SK-N-DZ (cell line): Measurements from ENCODE around the gene RNF17.
"Not testable (repeated sequence)": the region's sequence is repeated elsewhere in the genome, so short reads cannot be mapped to it uniquely, and the experiment has no call there.

Source experiments
- DNase-seq: peaks from one replicate; pipeline ENCODE4 v3.0.0-alpha.2; 2015; ENCODE audit warnings: low spot score

RNF17 gene

DNA sequence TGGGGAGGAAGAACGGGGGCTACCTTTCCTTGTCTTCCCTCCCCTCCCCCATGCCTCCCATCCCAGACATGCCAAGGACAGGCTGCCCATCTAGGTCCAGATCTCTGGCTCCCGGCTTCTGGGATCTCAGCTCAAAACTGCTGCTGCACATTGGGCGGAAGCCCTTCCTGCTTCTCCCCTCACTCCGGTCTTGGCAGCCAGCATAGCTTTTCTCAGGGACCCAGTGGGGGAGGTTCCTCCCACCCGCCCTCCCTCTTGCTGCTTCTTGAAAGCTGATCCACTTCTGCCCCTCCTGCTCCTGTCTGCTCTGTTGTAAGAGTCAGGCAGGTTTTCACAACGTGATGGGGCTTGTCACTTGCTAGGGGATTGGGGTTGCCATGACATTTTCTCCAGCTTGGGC lies 21.7 kb upstream of the RNF17 start:
- DNase-seq, result no peak

DNA sequence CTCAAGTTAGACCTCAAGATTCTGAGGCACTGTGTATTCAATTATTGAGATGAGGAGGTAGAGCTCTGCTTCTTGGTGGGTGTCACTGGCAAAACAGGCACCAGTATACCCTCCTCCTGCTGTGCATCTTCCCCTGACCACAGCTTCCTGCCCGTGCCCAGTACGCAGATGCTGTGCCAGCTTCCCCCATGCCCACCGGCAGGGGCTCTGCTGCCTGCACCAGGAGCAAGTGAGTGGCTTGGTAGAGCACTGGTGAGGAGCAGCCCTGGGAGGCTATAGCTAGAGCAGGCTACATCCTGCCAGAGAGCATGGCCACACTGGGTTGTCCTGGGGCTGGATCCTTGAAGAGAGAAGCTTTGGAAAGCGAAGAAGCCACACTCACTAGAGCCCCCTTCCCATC lies 21.0 kb upstream of the RNF17 start:
- DNase-seq, result no peak

DNA sequence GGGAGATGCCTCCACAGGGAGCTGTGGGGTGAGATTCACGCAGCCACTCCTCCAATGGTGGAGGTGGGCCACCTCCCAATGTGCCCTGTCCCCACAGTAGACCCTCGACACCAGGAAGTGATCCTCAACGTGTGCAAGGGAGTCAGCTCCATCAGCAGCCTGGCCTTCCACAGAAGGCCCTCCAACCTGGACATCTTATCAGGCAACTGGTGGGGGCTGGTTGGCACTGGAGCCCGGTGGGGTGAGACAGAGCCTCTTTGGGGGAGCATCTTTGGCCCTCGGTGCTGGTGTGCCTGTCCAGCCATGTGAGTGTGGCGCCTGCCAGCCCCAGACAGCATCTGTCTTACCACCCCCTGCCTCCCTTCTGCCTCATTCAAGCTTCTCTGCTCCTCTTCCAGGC lies 19.7 kb upstream of the RNF17 start:
- DNase-seq, result no peak

DNA sequence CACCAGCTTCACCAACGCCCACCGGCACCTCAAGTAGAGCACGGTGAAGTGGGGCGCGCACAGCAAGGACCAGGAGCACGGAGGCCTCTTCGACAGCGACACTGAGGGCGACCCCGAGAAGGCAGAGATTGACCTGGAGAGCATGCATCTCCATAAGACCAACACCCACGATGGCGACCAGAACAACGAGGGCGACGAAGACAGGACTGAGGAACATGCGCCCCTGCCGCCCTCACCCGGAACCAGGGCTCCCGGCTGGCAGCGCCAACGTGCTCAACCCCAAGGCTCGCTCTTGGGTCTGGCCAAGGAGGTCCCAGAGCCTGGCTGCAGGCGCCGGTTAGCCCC lies 18.5 kb upstream of the RNF17 start:
- DNase-seq, result no peak

DNA sequence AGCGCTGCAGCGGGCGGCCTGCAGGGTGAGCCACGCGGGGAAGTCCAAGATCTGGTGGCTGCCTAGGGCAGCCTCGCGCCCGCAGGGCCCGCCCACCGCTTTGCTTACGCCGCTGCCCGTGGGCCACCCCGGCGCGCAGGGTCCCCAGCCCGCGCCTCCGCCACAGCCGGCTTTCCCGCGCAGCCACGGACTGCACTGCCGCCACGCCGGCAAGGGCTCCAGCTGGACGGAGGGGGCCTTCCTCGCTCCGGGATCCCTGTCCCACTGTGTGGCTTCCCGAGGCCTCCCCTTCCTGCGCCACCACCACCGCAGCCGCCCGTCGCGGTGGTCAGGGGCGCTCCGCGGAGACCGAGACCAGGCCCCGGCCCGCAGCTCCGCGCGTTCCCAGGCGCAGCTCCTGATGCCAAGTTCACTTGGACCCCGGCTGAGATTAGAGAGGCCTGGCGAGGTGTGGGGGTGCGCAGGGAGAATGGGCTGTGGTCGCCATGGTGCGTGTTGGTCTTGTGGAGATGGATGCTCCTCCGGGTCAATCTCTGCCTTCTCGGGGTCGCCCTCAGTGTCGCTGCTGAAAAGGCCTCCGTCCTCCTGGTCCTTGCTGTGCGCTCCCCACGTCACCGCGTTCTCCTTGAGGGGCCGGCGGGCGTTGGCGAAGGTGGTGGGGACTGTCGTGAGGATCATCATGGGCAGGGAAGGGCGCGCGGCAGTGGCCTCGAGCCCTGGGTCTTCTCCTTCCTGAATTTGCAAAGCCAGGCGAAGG lies 17.9 kb upstream of the RNF17 start:
- no peak for DNase-seq

DNA sequence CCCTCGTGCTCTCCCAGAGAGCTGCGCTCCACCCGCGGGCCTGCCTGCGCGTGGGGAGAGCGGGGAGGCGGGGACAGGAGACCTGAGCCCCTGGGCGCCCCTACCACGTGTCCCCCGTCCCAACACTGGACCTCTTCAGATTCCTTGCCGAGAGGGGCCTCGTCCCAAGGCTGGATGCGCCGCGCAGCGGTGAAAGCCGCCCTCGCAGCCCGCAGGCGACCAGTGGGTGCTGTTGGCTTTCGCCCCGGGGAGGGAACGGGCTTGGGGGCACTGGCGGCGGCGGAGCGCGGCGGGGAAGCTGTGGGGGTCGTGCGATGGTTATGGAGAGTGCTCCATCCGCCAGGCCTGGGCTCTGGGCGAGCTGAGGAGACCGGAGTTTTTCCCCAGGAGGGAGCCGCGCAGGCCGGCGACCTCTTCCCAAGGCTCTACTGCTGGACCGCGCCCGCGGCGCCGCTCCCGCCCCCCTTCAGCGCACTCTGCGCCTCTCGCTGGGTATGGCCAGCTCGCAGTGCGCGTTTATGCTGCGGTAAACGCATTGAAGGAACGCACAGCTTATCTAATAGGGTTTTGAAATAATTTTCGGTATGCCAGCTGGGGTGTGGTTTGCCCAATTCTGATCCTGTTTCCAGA lies 17.2 kb upstream of the RNF17 start:
- DNase-seq, result no peak

DNA sequence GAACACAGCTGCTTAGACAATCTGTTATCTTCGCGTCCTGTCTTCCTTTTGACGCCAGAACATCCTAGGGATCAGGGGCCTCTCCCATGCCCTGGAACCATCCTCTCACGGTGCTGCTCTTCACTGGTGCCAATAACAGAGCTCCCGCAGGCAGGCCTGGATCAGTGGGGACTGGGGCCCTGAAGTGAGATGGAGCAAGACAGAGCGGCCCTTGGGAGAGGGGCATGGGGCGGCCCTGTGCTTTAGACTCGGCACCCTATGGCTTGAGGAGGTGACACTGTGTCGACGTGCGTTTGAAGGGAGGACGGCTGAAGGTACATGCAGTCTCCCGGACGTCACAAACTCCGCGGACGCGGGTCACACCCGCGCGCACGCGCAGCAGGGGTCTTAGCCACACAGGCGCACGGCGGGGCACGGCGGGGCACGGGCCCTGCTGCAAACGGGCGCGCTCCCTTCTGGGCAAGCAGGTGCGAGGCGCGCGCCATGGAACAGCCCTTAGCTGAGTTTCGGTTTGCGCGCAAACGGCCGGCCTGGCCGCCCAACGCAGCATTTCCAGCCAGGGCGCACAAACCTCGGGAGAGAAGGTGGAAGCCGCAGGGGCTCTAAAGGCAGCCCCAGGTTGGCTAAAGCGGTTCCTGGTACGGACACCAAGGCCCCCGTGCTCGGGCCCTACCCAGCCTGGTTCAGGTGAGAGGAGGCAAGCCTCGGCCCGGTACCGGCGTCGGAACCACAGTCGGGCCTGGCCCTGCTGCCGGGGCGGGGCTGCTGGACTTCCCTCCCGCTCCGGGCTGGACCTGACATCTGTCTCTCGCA lies 16.5 kb upstream of the RNF17 start:
- peak; percentile 41 for DNase-seq

DNA sequence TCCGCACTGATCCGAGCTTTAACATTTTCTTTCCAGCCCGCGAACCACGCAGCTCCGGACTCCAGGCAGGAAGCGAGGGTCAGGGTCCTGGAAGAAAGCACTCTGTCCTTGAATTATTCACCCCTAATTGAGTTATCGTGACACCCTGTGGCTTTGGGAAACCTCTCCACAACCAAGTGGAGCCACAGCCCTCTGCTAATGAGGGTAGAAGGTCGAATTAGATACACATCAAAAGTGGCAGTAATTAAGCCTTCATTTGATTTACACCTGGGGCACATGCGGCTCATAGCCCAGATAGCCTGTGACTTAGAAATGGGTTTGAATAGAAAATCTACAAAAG lies 15.9 kb upstream of the RNF17 start:
- DNase-seq, result no peak

DNA sequence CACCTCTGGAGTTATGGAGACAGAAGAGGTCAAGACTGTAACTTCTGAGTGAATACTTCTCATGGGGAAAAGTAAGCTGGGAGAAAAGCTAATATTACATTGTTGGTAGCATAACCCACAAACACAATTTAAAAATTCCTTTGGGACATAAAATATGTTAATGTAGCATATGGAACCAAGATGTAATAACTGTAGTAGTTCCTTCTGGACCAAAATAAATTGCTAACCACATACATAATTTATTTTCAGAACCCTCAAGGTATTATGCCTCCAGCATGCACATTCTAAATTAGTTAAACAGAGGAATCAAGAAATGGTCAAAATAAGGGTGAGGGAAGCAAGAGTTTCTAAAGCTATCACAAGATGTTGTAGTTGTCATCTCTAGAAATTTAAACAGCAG lies 4.8 kb upstream of the RNF17 start:
- no peak for DNase-seq

DNA sequence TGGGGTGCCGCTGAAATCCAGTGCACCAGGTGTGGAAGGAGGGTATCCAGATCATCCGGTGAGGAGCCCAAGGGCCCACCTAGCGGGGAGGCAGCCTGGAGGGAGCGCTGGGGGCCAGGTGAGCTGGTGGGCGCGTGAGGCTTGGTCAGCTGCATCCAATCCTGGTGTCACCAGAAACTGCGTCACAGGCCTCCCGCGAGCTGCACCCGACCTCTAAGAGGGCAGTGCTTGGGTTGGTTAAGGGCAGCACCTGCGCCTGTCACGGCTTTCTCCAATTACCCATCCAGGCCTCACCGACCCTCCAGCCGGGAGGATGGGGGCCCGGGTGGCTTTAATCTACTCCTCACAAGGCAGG lies 284 bp downstream of the RNF17 start:
- no peak for DNase-seq

DNA sequence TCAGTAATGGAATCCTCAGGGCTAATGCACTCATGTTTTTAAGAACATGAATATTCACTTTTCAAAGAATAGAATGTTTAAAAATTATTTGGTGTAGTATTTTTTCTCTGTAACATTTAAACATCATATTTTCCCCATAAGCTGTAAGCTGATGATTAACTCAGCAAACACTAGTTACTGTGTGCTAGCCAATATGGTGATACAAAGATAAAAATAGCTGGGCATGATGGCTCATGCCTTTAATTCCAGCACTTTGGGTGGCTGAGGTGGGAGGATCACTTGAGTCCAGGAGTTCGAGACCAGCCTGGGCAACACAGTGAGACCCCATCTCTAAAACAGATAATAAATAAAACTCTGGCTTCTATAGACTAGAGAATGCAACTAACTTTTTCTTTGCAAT lies 13.2 kb downstream of the RNF17 start:
- no peak for DNase-seq

DNA sequence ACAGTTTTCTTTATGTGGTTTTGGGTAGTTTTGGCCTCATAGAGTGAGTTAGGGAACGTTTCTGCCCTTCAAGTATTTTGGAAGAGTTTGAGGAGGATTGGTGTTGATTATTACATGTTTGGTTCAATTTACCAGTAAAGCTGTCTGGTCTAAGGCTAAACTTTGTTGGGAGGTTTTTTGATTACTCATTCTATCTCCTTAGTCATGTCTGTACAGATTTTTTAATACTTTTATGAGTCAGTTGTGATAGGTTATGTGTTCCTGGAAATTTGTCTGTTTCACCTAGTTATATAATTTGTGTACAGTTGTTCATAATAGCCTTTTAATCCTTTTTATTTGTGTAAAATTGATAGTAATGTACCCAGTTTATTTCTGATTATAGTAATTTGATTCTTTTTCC lies 20.4 kb downstream of the RNF17 start:
- DNase-seq, result no peak

DNA sequence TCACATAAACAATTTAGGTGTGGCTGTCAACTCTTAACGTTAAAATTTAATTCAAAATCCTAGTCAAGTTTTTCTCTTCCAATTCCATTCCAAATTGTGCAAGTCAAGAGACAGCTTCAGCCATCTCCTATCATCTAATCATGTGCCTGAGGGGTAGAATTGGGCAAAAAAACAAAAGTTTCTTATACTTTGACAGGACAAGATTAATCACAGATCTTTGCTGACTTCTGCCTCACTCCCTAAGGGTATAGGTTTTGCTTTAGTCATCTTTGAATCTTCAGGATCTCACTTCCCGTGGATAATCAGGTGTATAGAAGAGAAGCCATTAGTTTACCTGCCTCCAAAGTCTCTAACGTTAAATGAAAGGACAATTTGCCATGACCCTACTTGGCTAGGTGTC lies 24.6 kb downstream of the RNF17 start:
- DNase-seq, result no peak

DNA sequence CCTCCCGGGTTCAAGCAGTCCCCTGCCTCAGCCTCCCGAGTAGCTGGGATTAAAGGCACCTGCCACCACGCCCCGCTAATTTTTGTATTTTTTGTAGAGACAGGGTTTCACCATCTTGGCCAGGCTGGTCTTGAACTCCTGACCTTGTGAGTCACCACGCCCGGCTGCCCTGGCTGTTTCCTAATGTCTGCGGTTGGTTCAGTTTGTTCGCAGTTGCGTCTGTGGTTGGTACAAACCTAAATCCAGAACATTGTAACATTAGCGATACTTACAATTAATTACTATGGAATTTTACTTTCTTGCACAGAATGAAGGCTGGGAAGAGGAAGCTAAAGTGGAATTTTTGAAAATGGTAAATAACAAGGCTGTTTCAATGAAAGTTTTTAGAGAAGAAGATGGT lies 38.1 kb downstream of the RNF17 start:
- DNase-seq, result no peak

DNA sequence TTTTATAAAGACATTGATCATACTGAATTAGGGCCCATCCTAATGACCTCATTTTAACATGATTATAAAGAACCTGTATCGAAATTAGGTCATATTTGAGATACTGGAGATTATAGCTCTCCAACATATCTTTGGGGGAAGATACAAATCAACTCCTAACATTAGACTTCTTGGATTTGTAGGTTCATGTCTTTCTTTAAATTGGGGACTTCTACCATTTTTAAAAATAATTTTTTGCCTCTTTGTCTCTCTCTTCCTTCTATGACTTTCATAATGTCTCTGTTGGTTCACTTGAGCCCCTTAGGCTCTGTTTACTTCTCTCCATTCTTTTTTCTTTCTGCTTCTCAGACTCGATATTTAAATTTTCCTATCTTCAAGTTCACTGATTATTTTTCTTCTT lies 57.2 kb downstream of the RNF17 start:
- DNase-seq, result no peak

DNA sequence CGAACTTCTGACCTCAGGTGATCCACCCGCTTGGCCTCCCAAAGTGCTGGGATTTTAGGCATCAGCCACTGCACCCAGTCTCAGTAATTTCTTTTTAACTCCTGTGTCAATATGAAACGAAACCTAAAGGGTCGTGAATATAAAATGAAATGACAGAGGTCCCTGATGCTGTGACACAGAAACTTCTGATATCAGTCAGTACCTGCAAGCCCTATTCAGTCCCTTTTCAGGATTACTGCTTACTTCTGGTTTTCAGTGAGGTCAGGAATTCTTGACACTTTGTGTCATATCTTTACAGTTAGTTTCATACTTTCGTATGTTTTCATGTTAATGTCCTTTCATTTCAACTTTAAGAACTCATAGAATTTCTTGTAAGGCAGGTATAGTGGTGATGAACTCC lies 58.7 kb downstream of the RNF17 start:
- no peak for DNase-seq

DNA sequence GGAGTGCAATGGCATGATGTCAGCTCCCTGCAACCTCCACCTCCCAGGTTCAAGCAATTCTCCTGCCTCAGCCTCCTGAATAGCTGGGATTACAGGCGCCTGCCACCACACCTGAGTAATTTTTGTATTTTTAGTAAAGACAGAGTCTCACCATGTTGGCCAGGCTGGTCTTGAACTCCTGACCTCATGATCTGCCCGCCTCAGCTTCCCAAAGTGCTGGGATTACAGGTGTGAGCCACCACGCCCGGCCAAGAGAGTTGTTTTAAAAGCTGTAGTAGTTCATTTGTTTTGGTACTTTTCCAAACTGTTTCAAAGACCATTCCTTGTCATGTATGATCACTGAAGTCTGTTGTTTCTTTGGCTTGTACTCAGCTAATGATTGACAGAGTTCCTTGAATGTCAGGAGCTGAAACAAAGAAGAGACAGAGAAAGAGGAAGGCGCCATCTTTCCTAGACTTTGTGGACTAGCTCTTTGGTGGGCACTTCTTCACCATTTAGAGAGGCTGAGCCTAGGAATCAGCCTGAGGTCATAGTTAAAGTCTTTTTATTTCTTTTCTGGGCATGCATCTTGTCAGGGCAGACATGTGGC lies 59.2 kb downstream of the RNF17 start:
- DNase-seq, result not testable (repeated sequence)

DNA sequence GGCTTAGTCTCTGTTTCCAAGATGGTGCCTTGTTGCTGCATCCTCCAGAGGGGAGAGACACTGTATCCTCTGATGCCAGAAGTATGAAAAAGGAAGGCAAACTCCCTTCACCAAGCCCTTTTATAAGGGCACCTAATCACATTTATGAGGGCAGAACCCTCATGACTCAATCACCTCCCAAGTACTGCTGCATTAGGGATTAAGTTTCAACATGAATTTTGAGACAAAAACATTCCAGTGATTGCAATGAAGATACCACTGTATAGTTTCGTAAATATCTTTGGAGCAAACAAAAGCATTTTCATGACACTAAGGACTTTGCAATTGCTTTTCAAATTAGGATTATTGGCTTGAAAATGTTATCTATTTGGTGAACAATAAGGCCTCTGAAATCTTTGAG lies 63.8 kb downstream of the RNF17 start:
- DNase-seq, result no peak

DNA sequence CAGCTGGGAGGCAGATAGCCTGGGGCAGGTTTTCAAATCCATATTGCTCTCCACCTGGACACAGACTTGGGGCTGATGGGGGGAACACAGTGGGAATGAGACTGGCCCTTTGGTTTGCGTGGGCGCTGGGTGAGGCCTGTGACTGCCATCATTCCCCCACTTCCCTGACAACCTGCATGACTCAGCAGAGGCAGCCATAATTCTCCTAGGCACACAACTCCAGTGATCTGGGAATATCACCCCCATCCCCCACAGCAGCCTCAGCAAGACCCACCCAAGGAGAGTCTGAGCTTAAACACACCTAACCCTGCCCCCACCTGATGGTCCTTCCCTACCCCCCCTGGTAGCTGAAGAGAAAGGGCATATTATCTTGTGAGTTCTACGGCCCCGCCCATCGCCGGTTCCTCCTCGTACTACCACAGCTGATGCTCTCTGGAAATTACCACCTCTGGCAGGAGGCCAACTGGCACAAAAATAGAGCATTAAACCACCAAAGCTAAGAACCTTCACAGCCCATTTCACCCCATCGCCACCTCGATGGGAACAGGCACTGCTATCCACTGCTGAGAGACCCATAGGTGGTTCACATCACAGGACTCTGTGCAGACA lies 71.0 kb downstream of the RNF17 start:
- DNase-seq, result no peak

DNA sequence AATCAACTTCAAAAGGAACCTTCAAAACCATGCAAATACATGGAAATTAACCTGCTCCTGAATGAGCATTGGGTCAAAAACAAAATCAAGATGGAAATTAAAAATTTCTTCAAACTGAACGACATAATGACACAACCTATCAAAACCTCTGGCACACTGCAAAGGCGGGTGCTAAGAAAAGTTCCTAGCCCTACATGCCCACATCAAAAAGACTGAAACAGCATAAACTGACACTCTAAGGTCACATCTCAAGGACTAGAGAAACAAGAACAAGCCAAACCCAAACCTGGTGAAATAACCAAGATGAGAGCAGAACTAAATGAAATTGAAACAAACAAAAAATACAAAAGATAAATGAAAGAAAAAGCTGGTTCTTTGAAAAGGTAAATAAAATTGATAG lies 73.6 kb downstream of the RNF17 start:
- not testable (repeated sequence) for DNase-seq

DNA sequence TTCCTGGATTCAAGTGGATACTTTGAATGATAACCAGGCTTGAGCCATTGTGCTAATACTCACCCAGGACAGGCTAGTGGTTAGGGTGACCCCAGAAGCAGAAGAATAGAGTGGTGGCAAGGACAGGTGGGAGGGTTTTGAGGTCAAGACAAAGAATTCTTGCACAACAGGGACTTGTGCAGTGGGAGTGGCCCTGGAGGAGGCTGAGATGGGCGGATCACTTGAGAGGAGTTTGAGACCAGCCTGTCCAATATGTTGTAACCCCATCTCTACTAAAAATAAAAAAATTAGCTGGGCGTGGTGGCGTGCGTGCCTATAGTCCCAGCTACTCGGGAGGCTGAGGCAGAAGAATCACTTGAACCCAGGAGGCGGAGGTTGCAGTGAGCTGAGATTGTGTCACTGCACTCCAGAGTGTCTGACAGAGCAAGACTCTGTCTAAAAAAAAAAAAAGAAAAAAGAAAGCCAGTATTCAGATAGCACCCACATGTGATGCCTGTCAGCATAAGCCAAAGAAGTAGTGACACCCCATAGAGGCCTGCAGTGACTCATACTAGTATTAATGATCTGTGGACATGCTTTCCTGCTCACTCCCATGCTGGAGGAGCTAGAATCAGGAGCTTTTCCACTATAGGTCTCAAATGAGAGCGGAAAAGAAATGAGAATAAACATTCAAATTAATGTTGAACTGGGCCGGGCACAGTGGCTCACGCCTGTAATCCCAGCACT lies 78.7 kb downstream of the RNF17 start:
- DNase-seq, result no peak

DNA sequence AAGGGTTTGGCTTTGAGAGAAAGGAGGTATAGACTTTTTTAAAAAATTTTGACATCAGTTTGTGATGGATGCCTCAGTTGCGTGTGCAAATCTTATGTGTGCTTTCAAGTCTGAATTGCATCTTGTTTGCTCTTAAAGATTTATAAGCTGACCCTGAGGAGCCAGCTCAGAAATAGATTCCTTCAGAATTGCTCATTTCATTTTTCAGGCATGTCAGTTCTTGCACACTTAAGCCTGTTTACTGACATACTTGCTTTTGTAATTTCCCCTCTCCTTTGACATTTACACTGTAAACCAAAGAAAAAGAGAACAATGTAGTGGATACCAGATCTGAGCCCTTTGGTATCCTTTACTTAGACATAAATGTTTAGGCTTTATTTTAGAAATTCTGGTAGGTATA lies 87.6 kb downstream of the RNF17 start:
- DNase-seq, result no peak
